Mesothelial cell of epicardium (in vitro differentiated cells): Measurements from ENCODE around the gene CDK5R1. TPM values are rescaled to one million over a fixed set of nuclear protein-coding genes. Genes with fewer than 3 reads are reported as not detected.

Source experiments
- DNase-seq, 2 experiments: peaks; one replicate each; pipeline ENCODE4 v3.0.0; 2021; ENCODE audit warnings: low spot score in 2 of 2; ENCODE audit not compliant: unreplicated experiment in 2 of 2
- H3K27ac Mint-ChIP-seq: 2 replicates; pipeline ENCODE4 v1.8.0; 2021; ENCODE audit warnings: mixed read lengths
- H3K27me3 Mint-ChIP-seq: 2 replicates; pipeline ENCODE4 v1.8.0; 2021; ENCODE audit warnings: low read depth, mixed read lengths
- H3K36me3 Mint-ChIP-seq: 2 replicates; pipeline ENCODE4 v1.8.0; 2021; ENCODE audit warnings: mixed read lengths
- H3K4me1 Mint-ChIP-seq: 2 replicates; pipeline ENCODE4 v1.8.0; 2021; ENCODE audit warnings: mixed read lengths
- H3K4me3 Mint-ChIP-seq: 2 replicates; pipeline ENCODE4 v1.8.0; 2021; ENCODE audit warnings: mild to moderate bottlenecking, moderate library complexity, mixed read lengths
- H3K9me3 Mint-ChIP-seq: 2 replicates; pipeline ENCODE4 v1.8.0; 2021; ENCODE audit warnings: mixed read lengths
- CTCF ChIP-seq: fragments of 200-600 bp; sonication (generic); IDR thresholded peaks from one replicate; pipeline ENCODE4 v1.5.0; 2021; ENCODE audit warnings: antibody characterized with exemption; ENCODE audit not compliant: unreplicated experiment
- total RNA-seq: library from RNA; stranded (reverse); gene quantifications from 3 replicates; pipeline ENCODE4 v1.2.1, GENCODE V29; 2021

The CDK5R1 gene
- total RNA-seq, 1 donor from 2014 or later, result 4.6 TPM

GRCh38 chr17:32536736-32537643 is 50.2 kb downstream of the CDK5R1 start:
- no peak overlapping the region for H3K27ac Mint-ChIP-seq

More at GRCh38 chr17:32536736-32537643, 50.2 kb downstream of the CDK5R1 start:
- Mint-ChIP-seq H3K4me1 (no peaks in the 10 kb centered on the region), H3K36me3 (peaks cover 10% of the 10 kb centered on the region), H3K4me3 (no peak overlapping the region), H3K9me3 (peaks cover 9% of the 10 kb centered on the region), H3K27me3 (no peaks in the 10 kb centered on the region)
- TF ChIP-seq CTCF, result no peak
- no peak for DNase-seq

Other genes with a start within 250 kb of the CDK5R1 start
- gene RHBDL3, start 221.2 kb upstream of the CDK5R1 start, total RNA-seq, result 1.1 to 1.2 TPM (median 1.2 TPM) in 3 replicates
- gene C17orf75, start 144.8 kb upstream of the CDK5R1 start, total RNA-seq, result 31.4 to 34.3 TPM (median 32.1 TPM) in 3 replicates
- gene ZNF207, start 136.8 kb upstream of the CDK5R1 start, total RNA-seq, result 221 to 240 TPM (median 231 TPM) in 3 replicates
- 90.5 to 95.0 TPM (median 94.9 TPM) in 3 replicates for gene PSMD11, start 42.5 kb upstream of the CDK5R1 start, total RNA-seq